Activated CD4-positive, CD25-positive, alpha-beta regulatory T cell treated with anti-CD3 and anti-CD28 coated beads, Interleukin-2, amount 50 U/mL, for 24 hours (primary cell): ENCODE data around the gene MRPL43.
"Not testable (repeated sequence)": the region's sequence is repeated elsewhere in the genome, so short reads cannot be mapped to it uniquely, and the experiment has no call there.

Experiments used
- ATAC-seq, 2 donors: fragments of 150-1000 bp; cut with Tn5 transposase; one replicate each; pipeline ENCODE4 v1.10.0; 2021; ENCODE audit warnings: mild to moderate bottlenecking in 1 of 2, moderate library complexity in 1 of 2

MRPL43 gene

GRCh38 chr10:100981178-100981772, 6.0 kb downstream of the MRPL43 start:
- ATAC-seq, result no peak

- ATAC-seq, result no peak
Observed at GRCh38 chr10:100980711-100981110, 6.6 kb downstream of the MRPL43 start.

DNA sequence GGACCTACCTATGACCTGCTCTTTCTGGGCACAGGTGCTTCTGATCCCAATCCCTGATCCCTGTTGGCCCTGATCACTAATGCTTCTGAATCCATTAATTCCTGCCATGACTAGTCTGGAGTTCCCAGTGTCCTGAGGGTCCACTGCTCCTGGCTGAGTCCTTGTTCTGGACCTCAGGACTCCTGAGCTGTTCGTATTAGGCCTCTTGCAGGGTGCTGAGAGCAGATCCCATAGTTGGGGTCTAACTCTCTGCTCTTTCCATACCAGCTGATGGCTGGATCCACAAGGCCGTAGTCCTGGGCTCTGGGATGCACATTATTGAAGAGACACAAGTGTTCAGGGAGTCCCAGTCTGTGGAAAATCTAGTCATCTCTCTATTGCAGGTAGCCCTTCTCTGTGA, 7.0 kb downstream of the MRPL43 start:
- ATAC-seq, result no peak

- ATAC-seq, result no peak
Observed at GRCh38 chr10:100979791-100980272, 7.5 kb downstream of the MRPL43 start.

- no peak for ATAC-seq
Observed at GRCh38 chr10:100978901-100979195, 8.4 kb downstream of the MRPL43 start.

GRCh38 chr10:100978121-100978900, 9.0 kb downstream of the MRPL43 start:
- no peak for ATAC-seq

- ATAC-seq, result no peak
Observed at GRCh38 chr10:100977436-100977835, 9.9 kb downstream of the MRPL43 start.

- ATAC-seq, result no peak
Observed at GRCh38 chr10:100976906-100977305, 10.4 kb downstream of the MRPL43 start.

DNA sequence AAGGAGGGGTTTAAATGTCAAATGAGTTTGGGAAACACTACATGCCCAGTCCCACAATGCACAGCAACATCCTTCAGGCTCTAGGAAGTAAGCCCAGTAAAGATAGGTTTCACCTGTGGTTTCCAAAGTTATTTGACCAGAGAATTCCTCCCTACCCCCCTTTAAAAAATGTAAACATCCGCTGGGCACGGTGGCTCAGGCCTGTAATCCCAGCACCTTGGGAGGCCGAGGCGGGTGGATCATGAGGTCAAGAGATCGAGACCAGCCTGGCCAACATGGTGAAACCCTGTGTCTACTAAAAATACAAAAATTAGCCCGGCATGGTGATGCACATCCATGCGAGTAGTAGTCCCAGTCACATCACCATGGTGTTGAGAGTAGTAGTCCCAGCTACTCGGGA, 11.9 kb downstream of the MRPL43 start:
- not testable (repeated sequence) for ATAC-seq

DNA sequence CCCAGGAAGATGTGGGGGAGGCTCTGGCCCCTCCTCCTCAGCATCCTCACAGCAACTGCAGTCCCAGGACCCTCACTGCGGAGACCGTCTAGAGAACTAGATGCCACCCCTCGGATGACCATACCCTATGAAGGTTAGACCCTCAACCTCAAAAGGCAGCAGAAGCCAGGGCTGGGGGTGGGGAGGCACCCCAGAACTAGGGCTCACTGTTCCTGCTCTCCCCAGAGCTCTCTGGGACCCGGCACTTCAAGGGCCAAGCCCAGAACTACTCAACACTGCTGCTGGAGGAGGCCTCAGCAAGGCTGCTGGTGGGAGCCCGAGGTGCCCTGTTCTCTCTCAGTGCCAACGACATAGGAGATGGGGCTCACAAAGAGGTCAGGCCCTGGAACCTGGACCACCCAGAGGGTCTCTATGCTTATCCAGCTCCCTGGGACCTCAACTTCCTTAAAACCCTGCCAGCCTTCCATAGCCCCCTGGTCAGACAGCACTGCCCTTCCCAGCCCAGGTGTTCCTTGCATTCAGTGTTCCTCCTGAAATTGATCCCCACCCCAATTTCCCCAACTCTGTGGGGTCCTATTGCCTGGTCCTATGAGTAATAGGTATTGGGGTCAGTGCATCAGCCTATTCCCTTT, 14.3 kb downstream of the MRPL43 start:
- ATAC-seq, result no peak

DNA sequence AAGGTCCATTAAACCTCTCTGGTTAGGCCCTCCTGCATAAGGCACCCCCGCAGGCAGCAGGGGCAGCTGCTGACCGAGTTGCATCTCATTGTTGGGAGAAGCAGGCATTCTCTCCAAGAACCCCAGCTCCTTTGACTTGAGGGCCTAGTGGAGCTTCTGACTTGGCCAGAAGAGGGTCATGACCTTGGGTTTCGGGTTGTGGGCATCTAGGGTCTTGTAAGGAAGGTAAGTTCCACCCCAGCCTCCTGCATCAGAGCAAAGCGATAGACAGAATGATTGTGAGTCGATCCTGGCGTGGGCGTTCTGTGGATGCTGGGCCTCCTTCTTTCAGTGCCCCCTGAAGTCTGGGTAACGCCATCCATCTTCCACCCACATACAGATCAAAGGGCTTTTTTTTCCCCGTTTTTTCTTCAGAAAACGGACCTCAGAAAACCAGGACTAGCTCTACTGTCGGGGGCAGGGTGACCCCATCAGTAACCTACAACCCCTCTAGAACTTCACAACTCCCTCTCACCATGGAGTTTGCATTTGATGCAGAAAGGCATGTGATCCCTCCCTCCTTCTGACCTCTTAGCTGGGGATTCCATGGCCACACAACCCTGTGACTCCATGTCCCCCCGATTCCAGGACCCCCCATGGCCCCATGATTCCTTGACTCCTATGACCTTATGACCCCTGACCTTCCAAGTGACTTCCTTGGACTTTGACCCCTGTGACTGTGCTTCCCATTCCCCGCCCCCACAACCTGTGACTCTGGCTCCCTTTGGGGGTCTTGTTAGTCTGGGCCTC, 15.0 kb downstream of the MRPL43 start:
- no peak for ATAC-seq

- ATAC-seq, result no peak
Observed at GRCh38 chr10:100970914-100971811, 16.1 kb downstream of the MRPL43 start.

DNA sequence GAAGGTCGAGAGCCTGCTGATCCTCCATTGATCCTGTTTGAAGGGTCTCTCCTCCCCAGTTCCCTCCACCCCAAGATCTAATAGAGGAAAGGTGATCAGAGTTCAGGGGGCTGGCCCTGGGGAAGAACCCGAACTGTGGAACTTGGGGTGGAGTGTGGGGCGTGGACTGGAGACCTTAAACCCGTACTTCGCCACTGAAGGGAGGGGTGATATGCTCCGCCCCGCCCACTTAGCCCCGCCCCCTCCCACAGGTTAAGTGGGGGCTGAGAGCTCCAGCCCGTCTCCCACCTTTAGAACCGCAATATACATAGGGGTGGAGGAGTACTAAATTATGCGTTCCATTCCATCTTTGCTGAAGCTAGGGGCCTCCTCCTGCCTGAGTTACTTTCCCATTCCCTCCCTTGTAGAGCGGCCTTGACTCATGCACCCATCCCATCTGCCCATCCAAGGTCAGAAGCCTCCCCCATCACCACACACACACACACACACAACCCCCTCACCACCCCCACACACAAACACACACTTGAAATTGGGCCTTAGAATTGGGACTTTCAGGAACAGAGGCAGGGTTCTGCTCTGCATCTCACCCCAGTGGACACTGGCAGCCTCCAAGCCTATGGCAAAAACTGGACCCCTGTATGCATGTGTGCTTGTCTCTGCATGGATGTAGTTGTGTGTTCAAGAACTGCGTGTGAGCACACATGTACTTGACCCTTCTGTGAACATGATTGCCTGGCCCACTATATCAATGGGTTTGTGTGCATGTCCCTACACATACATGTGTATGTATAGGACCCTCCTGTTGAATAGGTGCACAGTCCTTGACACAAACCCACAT, 17.0 kb downstream of the MRPL43 start:
- ATAC-seq, result no peak

- ATAC-seq, result peak; percentile 76 to 84
Observed at GRCh38 chr10:100969187-100970075, 17.9 kb downstream of the MRPL43 start, which contains the start of gene SEMA4G. SEMA4G (plus strand) TSS chr10:100969504; CDS start chr10:100972913, 3,409 bp downstream.

GRCh38 chr10:100968863-100969186, 18.5 kb downstream of the MRPL43 start:
- no peak for ATAC-seq

DNA sequence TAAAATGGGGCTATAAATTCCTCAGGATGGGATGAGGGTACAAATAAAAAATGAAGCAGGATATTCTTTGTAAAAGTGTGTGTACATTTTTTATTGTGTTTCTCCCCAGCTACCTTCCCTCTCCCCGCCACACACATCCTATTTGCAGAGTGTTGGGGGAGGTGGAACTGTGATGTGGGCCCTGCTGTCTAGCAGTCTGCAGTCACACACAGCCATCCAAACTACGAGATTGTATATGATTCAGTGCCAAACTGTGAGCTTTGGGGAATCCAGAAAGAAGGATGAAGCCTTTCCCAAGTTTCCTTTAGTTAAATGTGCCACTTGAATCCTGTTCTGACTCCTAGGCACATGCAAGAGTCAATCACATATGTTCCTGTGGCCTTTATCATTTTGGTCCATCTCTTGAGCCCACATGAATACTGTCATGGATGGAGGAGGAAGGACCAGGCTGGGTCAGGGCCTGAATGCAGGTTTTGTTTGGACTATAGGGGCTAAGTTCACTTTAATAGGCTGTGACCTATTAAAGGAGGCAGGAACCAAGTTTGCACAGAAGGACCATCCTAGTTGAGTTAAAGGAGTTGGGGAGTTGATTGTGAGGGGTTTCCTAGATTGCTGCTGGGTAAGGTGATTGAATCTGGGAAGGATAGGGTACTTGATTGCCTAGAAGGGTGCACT, 19.1 kb downstream of the MRPL43 start:
- no peak for ATAC-seq

DNA sequence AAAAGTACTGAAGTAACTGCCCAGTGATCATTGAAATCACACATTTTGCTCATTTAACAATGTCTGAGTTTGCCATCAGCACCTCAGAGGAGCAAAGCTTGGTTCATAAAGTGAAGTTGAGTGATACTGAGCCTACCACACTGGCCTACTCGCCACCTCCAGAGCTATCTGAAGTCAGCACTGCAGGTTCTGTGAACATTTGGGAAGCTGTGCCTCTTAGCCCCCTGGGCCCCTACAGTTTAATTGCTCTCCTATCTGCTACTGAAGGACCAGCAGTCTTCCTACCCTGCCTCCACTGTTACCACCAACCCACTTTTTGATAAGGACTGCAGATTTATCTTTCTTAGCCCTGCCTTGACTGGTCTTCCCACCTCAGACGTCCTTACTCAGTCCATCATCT, 20.0 kb downstream of the MRPL43 start:
- no peak for ATAC-seq

DNA sequence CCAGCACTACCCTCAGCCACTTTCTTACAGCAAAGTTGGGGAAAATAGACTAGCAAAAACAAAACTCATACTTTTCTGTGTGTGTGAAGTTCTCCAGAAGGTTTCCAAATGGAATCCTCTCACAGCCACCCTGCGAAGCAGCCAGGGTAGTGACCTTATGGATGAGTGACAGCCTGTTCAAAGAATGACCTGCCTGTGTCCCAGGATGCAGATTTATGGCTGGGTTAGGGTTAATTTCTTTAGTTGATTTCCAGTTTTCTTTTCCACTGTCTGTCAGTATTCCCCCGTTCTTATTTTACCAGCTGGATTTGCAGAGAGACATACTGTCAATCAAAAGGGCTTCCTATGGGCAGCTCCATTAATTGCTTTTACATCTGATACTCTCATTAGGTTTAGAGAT, 20.4 kb downstream of the MRPL43 start:
- ATAC-seq, result no peak

DNA sequence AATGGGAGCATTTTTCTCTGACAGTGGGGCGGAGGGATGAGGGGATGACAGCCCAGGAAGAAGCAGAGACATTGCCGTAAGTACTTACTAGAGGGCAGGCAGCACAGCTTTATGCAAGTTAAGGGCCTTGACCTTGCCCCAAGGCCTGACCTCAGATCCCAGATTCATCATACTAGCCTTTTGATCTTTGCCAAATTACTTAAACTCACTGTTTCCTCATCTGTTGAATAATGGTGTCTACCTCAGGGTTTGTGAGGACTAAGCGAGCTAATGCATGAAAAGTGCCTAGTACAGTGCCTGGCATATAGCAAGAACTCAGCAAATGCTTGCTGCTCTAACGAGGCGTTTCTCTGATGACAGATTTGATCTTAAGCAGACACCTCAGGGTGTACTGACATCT, 21.5 kb downstream of the MRPL43 start:
- no peak for ATAC-seq

GRCh38 chr10:100963826-100964225, 23.5 kb downstream of the MRPL43 start:
- ATAC-seq, result no peak
